NCI-H82 treated with DMSO at 0.1 percent for 48 hours (cell line): Measurements from ENCODE around the gene CACNA2D1.

Experiments
- DNase-seq: peaks from one replicate; lab custom pipeline; 2025; ENCODE audit not compliant: unreplicated experiment; lab: John Stamatoyannopoulos, UW

CACNA2D1 gene

GRCh38 chr7:82010416-82010815 lies 433.2 kb downstream of the CACNA2D1 start:
- no peak for DNase-seq

DNA sequence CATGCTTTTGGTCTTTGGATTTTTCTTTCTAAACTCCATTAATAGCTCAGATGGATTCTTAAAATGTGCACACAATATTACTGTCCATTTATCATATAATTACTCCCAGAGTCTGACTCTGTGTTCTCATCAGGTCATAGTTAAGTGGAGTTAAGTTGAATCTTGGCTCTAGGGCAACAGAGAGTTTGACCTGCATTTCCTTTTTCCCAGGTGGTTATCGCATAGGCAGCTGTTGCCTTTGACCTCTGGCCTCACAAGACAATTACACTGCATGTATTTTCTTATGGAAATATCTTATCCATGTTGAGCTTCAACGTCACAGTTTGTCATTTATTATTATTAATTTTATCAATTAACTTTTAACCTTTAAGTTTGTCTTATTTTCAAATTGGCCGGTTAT lies 436.3 kb downstream of the CACNA2D1 start:
- no peak for DNase-seq

- no peak for DNase-seq
Measured at GRCh38 chr7:82005056-82005455, 438.5 kb downstream of the CACNA2D1 start.

DNA sequence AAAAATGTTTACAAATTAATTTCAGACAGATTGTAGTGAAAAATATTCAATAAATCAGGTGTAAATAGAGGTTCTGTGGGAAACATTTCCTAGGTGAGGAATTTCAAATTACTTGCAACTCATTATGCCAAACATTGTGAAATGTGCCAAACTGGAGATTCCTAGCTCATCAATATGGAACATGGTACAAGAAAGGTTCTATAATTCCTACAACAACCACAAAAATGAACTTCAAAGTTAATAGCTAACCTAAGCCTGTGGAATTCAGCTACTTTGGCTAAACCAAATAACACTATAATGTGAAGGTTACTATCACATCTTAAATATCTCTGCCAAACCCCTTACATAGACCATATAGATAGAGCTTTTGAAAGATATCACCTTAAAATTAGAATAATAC lies 450.4 kb downstream of the CACNA2D1 start:
- no peak for DNase-seq

- no peak for DNase-seq
Measured at GRCh38 chr7:81990395-81990794, 453.2 kb downstream of the CACNA2D1 start.

- no peak for DNase-seq
Measured at GRCh38 chr7:81986723-81987470, 456.7 kb downstream of the CACNA2D1 start.

DNA sequence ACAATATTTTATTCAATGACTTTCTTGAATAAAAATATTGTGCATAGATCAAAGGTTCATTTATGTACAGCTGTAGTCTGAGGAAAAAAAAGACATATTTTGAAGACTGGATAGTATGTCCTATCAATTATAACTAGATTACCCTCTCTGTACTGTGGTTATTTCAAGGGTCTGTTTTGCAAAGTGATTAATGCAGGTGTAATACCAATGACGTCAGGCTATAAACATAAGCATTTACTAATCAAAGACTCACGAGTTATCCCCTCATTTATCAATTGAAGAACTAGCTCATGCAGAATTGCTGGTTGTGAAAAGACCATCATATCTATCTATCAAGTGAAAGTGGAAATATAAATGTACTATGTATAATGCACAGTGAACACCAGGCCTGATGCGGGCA lies 460.2 kb downstream of the CACNA2D1 start:
- no peak for DNase-seq

DNA sequence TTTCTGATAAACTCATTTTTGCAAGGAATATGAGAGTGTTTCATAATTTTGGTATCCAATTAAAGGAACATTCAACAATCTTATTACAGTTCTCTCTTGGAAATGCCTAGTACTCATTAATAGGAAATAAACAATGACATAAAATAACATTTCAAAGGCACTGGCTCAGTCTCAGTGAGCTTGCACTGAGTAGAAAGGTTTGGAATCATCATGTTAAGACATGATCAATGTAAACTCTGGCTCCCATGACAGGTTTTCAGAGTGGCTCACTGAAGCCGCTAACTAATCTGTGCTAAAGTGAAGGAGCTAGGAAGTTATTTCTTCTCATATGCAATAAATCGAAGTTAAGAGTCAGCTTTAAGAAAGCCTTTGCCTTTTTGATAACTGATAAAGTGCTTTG lies 470.5 kb downstream of the CACNA2D1 start:
- DNase-seq, result no peak

DNA sequence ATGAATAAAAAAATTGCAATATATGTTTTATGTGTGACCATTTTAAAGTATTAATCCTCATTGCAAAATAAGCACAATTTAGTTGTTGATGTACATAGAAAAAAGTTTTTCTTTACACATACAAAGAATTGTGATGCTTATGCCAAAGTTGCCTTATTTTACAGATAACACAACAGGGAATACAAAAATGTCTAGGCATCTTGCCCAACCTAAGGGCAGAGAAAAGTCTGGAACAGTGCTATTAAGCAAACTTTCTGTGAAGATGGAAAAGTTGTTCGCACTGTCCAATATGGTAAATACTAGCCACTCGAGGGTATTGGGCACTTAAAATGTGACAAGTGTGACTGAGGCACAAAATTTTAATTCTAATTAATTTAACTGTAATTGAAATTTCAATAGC lies 483.6 kb downstream of the CACNA2D1 start:
- no peak for DNase-seq

DNA sequence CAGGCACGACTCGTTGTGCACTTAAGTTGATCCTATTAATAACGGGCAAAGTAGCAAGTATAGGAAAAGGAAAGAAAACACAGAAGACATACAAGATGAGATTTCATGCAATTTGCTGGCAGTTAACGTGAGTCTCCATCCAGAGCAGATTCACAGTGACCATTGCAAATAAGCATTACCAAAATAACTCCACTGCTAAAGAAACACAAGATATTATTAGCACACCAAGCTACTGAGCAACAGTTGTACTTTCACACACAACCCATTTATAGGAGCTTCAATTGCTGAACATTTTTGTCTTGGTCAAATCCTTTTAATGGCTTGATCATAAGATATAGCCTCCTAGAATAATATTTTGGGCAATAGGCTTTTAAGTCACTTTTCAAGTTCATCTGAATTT lies 486.1 kb downstream of the CACNA2D1 start:
- DNase-seq, result no peak

- peak; percentile 33 for DNase-seq
Measured at GRCh38 chr7:81956520-81956919, 487.1 kb downstream of the CACNA2D1 start.

DNA sequence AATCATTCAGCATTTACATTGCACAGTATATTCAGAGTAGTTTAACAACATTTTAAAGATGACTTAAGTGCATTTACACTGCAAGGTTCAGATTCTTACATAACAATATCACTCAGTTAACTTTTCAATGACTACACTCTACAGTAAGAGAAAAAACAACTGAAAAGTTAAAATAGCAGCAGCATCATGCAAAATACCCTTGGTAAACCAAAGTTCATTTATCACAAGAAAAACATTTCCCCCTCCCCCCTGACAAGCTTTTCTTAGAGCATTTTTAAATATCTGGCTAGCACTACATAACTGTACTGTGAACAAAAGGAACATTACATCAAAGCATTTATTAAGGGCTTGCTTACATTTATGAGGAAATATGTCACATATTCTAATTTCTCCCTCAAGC lies 494.3 kb downstream of the CACNA2D1 start:
- no peak for DNase-seq

GRCh38 chr7:81944058-81944457 lies 499.5 kb downstream of the CACNA2D1 start:
- DNase-seq, result no peak

- peak; percentile 41 for DNase-seq
Measured at GRCh38 chr7:81937091-81937490, 506.5 kb downstream of the CACNA2D1 start.

- DNase-seq, result no peak
Measured at GRCh38 chr7:81934596-81935301, 508.8 kb downstream of the CACNA2D1 start.

DNA sequence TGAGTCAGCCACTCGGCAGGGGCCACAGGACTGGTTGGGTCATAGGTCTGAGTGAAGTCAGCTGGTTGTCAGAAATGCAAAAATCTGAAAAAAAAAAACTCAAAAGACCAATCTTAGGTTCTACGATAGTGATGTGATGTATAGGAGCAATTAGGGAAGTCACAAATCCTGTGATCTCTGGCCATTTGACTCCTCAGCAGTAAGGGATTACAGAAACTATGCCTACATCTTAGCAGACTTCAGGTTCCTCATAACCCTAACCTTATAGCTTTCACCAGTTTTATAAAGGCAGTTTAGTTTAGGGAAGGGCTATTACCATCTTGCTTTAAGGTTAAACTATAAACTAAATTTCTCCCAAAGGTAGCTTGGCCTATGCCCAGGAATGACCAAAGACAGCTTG lies 510.6 kb downstream of the CACNA2D1 start:
- DNase-seq, result no peak

DNA sequence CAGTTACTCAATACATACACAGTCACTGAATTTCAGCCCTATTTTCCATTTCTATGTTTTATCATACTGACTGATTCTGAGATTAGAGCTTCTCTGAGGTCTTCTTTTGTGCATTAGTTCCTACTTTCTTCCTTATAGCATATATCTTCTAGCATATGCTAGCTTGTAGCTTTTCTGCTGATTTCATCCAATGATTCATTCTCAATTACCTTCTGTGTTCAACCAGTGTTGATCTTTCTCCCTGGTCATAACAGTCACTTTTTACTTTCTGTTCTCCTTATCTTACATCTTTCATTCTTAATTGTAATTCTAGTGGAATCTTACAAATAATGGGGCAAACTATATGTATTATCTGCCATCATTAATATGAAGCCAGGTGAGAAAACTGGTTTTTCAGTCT lies 514.2 kb downstream of the CACNA2D1 start:
- DNase-seq, result no peak

DNA sequence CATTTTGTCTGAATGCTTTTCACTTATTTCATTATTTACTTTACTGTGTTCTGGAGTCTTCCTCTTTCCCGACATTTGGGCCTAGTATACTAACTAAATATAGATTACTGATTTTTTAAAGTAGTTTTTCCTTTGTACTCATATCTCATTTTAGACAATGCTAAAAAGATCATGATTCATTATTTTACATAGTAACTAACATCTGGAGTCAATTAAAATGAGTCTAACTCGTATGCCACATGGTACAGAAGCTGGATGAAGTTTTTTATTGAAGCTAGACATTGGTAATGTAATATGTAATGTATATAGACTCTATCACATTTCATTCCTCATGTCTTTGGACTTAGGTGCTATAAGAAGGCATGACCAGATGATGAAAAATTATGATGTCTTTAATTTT lies 517.4 kb downstream of the CACNA2D1 start:
- DNase-seq, result no peak

- no peak for DNase-seq
Measured at GRCh38 chr7:81925530-81925929, 518.0 kb downstream of the CACNA2D1 start.

DNA sequence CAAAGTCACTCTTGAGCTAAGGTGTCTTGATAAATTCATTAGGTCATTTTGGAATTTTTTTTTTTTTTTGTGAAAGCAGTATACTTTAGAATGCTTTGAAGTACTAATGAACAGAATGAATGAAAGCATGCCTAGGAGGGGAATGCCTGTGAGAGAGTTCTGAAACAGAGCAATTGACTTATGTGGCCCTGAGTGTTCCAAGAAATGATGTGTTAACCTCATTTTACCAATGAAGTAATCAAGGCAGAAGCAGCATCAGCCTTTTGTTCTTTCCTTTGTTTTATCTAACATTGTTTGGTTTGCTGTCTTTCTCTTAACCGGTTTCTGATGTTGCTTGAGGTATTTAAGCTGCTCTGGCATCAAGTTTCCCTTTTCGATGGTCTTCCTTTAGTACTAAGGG lies 519.1 kb downstream of the CACNA2D1 start:
- no peak for DNase-seq

DNA sequence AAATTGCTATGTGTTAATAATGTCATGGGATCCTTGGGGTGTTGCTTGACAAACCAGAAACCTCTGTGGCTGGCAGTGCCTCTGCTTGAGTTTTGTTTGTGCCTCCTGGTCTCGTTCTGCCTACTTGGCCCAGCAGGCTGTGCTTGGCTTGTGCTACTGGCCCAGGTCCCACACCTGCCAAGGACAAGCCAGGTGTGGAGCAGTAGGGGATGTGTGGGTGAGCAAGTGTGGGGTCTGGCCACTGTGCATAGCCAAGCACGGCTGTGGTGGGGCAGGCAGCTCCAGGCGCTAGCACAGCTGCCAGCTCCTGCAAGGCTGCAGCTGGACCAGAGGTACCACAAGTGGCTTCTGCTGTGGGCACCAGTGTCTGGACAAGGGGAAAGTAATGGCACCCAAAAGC lies 524.1 kb downstream of the CACNA2D1 start:
- no peak for DNase-seq

DNA sequence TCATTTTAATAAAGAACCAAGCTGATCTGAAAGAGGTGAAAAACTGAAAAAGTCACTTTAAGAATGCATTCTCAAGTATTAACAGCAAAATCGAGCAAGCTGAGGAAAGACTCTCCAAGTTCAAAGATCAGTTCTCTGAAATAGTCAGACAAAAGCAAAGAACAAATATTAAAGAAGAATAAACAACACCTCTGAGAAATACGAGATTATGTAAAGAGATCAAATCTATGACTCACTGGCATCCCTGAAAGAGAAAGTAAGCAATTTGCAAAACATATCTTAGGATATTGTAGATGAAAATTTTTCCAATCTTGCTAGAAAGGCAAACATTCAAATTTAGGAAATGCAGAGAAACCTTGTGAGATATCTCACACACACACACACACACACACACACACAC lies 535.4 kb downstream of the CACNA2D1 start:
- DNase-seq, result no peak

DNA sequence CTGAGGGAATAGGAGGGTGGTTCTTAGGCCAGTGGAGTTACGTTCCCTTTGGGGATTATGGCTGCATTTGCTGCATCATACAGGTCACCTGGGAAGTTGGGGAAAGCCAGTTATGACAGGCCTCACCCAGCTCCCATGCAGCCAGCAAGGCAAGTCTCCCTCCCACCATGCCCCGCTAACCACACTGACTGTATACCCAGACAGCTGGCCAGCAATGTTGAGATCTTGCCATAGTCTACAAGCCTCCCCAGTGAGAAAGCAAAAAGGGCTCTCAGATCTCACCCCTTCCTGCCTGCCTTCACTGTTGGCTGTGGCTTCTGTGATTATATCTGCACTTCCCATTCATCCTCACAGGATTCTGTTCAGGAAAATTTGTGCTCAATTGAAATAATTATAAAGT lies 540.5 kb downstream of the CACNA2D1 start:
- no peak for DNase-seq
